Gastrocnemius medialis (tissue), 4 donors: ENCODE data around the gene GPR85.

Experiments
- POLR2A ChIP-seq, 2 donors: fragments of 450-650 bp; IDR thresholded peaks; one replicate each; pipeline ENCODE4 v1.6.1; 2017; ENCODE audit warnings: antibody characterized with exemption in 2 of 2, mild to moderate bottlenecking in 2 of 2, moderate library complexity in 2 of 2
- TF ChIP-seq, protein P1 (sequence below), 5 experiments: fragments of 450-650 bp in 3 of 5; fragments of 200-600 bp in 2 of 5; sonication (generic) in 2 of 5; IDR thresholded peaks in 4 of 5; conservative IDR thresholded peaks in 1 of 5; 1 replicate in 4 of 5; 2 replicates in 1 of 5; pipeline ENCODE4 v1.5.1; 2016 to 2019; ENCODE audit warnings: antibody characterized with exemption in 5 of 5, mild to moderate bottlenecking in 3 of 5, moderate library complexity in 3 of 5

DNA sequence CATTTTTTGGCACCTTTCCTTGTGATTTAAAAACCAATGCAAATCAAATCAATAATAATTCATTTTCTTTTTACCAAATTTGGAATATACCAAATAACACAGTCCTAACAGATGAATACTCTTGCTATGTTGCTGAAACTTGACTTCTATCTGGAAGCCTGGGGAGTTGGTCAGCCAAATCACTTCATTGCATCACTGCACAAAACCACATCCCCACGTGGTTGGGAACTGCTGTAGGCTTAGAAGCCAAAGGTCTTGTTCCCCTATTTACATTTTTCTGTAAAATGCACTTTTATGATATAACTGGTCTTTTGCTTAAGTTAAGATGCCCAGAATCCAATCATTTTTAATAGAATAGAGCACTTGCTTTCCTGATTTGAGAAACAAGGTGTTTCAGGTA is 15.2 kb downstream of the GPR85 start:
- no peak for TF ChIP-seq POLR2A (IDR thresholded peaks at IDR 0.05)
- TF ChIP-seq, protein P1, sequence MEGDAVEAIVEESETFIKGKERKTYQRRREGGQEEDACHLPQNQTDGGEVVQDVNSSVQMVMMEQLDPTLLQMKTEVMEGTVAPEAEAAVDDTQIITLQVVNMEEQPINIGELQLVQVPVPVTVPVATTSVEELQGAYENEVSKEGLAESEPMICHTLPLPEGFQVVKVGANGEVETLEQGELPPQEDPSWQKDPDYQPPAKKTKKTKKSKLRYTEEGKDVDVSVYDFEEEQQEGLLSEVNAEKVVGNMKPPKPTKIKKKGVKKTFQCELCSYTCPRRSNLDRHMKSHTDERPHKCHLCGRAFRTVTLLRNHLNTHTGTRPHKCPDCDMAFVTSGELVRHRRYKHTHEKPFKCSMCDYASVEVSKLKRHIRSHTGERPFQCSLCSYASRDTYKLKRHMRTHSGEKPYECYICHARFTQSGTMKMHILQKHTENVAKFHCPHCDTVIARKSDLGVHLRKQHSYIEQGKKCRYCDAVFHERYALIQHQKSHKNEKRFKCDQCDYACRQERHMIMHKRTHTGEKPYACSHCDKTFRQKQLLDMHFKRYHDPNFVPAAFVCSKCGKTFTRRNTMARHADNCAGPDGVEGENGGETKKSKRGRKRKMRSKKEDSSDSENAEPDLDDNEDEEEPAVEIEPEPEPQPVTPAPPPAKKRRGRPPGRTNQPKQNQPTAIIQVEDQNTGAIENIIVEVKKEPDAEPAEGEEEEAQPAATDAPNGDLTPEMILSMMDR (IDR thresholded peaks at IDR 0.05 in 4 of 5, conservative IDR thresholded peaks at IDR 0.05 in 1 of 5), result no peak
